Fibroblast of peridontal ligament (primary cell): Measurements from ENCODE around the gene COL17A1.

Experiments
- DNase-seq: peaks from one replicate; pipeline ENCODE4 v3.0.0-alpha.2; 2010; ENCODE audit errors: extremely low read depth

Gene COL17A1

GRCh38 chr10:104098358-104098925 is 12.8 kb upstream of the COL17A1 start:
- no peak for DNase-seq

DNA sequence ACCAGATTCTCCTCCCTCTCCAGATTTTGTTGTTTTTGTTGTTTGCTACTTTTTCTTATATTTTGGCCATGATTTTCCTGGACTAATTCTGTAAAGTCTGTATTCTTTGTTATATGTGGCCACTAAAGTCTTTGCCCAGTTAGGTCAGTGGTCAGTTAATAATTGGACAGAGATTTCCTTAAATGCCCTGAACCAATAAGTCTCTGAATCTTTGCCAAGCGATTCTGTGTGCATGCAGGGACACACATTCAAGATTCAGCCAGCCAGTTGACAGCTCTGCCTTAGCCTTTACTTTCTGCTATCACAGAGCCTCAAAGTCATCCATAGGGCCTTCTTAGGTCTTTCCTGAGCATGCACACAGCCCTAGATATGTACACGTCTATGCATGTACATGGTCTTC is 11.0 kb upstream of the COL17A1 start:
- DNase-seq = no peak

DNA sequence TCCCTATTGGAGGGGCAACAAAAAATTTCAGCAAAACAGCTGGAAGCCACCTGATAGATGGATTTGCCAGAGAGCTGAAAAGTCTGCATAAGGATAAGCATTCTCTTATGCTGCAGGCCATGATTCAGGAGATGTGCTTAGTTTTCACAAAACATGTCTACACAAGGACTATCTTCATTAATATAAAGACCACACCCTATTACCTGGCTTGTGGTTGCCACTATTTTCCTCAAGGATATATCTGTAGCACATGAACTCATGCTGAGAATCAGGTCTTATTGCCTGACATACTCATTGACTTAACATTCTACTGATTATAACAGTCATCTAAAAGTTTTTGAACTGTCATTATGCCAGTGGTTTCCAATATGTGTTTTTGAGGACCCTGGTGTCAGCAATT is 7.1 kb upstream of the COL17A1 start:
- no peak for DNase-seq

- DNase-seq = no peak
Observed at GRCh38 chr10:104090611-104091010, 4.9 kb upstream of the COL17A1 start.

- DNase-seq = no peak
Observed at GRCh38 chr10:104089621-104090020, 3.9 kb upstream of the COL17A1 start.

DNA sequence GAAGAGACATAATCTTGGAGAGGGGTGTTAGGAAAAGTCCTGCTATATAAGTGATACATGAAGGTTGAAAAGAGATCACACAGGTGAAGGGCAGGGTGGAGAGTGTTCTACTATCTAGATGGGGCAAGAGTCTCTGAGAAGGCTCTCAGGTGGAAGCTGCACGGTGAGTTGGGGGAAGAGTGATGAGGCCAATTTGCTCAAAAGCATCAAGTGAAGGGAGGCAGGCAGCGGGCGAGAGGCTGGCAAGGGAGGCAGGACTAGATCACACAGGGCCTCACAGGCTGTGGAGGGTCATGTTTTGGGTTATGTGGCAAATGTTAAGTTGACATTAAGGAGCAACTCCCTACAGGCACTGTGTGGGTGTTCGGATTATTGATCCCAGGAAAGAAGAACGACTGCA is 2.6 kb upstream of the COL17A1 start:
- DNase-seq = no peak

DNA sequence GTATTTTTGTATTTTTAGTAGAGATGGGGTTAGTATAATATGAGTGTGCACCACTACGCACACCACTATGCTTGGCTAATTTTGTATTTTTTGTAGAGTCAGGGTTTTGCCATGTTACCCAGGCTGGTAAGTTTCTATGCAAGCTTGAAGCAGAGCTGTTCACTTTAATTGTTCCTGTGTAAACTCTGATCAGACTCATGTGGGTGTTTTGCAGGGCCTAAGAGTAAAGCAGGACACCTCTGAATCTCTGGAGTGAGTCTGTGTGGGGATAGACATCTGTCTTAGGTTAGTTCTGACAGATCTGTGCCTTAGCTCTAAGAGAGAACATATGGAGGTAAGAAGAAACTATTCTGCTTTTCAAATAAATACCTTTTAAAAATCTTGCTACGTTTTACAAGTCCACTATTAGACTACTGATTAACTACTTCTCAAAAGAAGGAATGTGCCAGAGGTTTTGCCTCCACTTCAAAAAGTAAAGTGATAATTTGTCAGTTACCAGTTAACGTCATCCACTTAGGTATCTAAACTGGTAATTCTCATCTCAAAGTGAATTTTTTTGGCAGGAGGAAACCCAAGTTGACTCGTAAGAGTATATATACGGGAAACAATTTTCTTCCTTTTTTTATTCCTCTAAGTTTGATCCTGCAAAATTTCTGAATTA is 1.1 kb downstream of the COL17A1 start:
- no peak for DNase-seq

- DNase-seq = no peak
Observed at GRCh38 chr10:104081998-104082397, 3.7 kb downstream of the COL17A1 start.

DNA sequence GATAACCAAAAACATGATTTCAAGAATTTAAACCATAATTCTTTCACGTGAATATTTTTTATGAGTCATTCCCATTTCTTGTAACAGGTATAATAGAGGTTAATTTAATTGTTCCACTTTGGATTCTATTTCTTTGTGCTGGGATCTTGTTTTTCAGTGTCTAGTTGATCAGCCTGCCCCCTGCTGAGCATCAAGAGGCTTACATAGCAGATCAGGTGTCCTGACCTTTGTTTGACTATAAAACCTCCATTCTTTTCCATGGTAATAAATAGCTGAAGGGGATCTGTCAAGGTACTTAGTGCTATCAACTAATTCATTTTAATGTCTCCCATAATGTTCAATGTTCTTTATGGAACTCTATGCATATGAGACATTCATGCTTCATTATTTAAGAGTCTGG is 4.9 kb downstream of the COL17A1 start:
- DNase-seq = peak; percentile 15

DNA sequence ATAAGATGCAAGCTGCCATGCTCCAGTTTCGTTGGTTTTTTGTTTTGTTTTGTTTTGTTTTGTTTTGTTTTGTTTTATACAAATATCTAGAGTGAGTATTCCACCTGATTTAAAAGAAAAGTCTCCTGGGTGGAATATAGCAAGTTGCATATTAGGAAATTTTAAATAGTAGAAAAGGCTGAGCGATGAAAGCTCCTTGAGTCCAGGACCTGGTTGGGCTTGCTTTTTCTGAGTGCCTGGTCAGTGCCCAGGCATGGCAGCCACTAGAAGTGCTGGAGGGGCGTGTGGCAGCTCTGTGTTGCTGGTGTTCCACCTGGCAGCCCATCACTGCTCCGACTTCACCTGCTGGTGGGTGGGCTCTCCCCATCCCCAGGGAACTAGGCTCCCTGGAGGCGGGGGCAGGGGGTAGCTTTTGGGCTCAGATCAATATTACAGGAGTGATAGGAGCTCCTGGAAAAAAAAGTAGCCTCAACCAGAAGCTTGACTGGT is 8.0 kb downstream of the COL17A1 start:
- no peak for DNase-seq

- no peak for DNase-seq
Observed at GRCh38 chr10:104077247-104077646, 8.4 kb downstream of the COL17A1 start.

- peak; percentile 55 for DNase-seq
Observed at GRCh38 chr10:104076743-104077160, 8.9 kb downstream of the COL17A1 start.

- DNase-seq = no peak
Observed at GRCh38 chr10:104074505-104074904, 11.2 kb downstream of the COL17A1 start.

DNA sequence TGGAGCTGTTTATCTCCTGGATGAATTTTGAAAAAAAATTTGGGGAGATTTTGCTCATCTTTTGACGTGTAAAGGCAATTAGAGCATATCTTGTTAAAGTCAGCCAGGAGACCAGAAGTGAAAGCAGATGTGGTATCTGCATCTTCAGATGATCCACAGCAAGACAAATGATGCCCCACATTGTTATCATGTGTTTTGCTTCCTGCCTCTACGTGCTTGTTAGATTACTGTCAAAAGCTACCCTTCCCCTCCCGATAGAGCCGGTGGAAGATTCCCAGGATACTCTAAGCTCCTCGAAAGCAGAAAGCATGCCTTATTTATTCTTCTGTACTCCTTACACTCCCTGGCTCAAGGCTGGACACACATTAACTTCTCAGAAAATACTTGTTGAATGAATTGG is 12.9 kb downstream of the COL17A1 start:
- no peak for DNase-seq

GRCh38 chr10:104069613-104070012 is 16.1 kb downstream of the COL17A1 start:
- no peak for DNase-seq

- DNase-seq = no peak
Observed at GRCh38 chr10:104067525-104067924, 18.2 kb downstream of the COL17A1 start.

- DNase-seq = no peak
Observed at GRCh38 chr10:104066945-104067344, 18.7 kb downstream of the COL17A1 start.

DNA sequence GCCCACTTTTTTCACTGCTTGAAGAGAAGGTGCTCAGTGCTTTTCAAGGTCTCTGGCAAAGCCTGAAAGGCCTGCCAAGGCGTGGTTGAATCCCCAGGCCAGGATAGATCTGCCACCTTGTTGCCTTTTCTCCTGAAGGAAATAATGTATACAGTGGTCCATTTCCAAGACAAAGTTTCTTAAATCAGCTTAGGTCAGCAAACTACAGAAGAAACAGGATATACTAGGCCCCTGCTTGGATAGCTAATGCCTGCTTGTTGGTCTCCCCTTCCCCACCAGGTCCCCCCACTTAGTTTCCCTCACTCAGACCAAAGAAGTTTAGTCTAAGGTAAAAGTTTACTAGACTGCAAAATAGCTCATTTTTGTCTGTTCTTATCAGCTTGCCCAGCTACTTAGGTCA is 19.9 kb downstream of the COL17A1 start:
- no peak for DNase-seq

DNA sequence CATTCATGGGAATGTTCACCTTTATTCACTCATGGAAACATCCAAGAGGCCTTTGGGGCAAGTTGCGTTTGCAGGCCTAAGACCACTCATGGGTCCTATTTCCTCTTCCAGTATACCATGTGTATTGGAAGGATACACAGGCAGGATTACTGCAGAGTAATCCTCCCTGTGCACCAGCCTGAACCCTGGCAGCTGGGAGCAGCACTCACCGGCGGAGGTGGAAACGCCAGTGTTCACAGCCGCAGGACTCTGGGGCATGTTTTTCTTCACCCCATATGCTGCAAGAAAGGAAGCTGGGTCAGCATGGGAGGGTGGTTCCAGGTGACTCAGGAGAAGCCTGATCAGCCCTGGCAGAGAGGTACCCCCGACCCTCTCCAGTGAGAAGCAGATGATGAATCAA is 24.5 kb downstream of the COL17A1 start:
- no peak for DNase-seq

- no peak for DNase-seq
Observed at GRCh38 chr10:104059364-104059763, 26.3 kb downstream of the COL17A1 start.

DNA sequence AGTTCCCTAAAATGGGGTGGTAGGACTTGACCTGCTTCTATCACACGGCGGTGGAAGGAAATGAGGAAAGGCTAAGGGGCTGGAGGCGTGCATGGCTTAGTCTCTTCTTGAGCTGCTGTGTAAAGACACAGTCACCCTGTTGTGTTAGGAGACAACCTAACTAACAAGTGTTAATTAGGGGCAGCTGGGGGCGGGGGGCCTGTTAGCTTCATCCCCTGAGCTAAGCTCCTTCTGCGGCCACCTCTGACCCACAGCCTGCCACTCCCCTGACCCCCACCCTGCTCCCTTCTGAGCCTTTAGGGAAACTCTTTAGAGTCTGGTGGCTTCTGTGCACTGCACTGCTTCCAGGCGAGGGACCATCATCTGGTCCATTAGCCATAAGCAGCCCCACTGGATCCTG is 28.0 kb downstream of the COL17A1 start:
- DNase-seq = no peak

GRCh38 chr10:104056619-104057273 is 28.9 kb downstream of the COL17A1 start:
- no peak for DNase-seq

GRCh38 chr10:104054430-104054829 is 31.2 kb downstream of the COL17A1 start:
- DNase-seq = peak; percentile 64
